Osteoblast (primary cell): ENCODE data around the gene OSBP2. TPM values are rescaled to one million over a fixed set of nuclear protein-coding genes. Genes with fewer than 3 reads are reported as not detected.

Experiments used
- DNase-seq: peaks from one replicate; pipeline ENCODE4 v3.0.0; 2011; ENCODE audit warnings: low spot score, mixed read lengths; ENCODE audit not compliant: insufficient read length; ENCODE audit errors: missing footprints
- H2AFZ ChIP-seq: 2 replicates; pipeline ENCODE4 v1.6.0; 2011; ENCODE audit warnings: mild to moderate bottlenecking, low read length
- H3K27ac ChIP-seq: 2 replicates; pipeline ENCODE4 v1.5.1; 2011; ENCODE audit warnings: mild to moderate bottlenecking, low read depth, low read length, moderate library complexity
- H3K27me3 ChIP-seq: 2 replicates; pipeline ENCODE4 v1.6.0; 2012; ENCODE audit warnings: mild to moderate bottlenecking, control low read depth, inconsistent platforms, low read length, moderate library complexity; ENCODE audit not compliant: insufficient read depth
- H3K36me3 ChIP-seq: 2 replicates; pipeline ENCODE4 v1.5.1; 2011; ENCODE audit warnings: mild to moderate bottlenecking, low read length, control low read depth, moderate library complexity; ENCODE audit not compliant: insufficient read depth
- H3K4me1 ChIP-seq: 2 replicates; pipeline ENCODE4 v1.5.1; 2011; ENCODE audit warnings: mild to moderate bottlenecking, low read length, control low read depth, moderate library complexity; ENCODE audit not compliant: insufficient read depth
- H3K4me2 ChIP-seq: 2 replicates; pipeline ENCODE4 v1.6.0; 2011; ENCODE audit warnings: mild to moderate bottlenecking, low read length; ENCODE audit not compliant: insufficient read depth
- H3K4me3 ChIP-seq: fragments of 200-600 bp; sonication (generic); 3 replicates; pipeline ENCODE4 v1.5.1; 2012; ENCODE audit warnings: mild to moderate bottlenecking, low read length, inconsistent platforms; ENCODE audit not compliant: insufficient read depth
- H3K79me2 ChIP-seq: 2 replicates; pipeline ENCODE4 v1.6.0; 2012; ENCODE audit warnings: mild to moderate bottlenecking, low read length, control low read depth, inconsistent platforms; ENCODE audit not compliant: insufficient read depth
- H3K9me3 ChIP-seq: 2 replicates; pipeline ENCODE4 v1.5.1; 2011; ENCODE audit warnings: low read depth, low read length, control low read depth
- H4K20me1 ChIP-seq: 2 replicates; pipeline ENCODE4 v1.6.0; 2012; ENCODE audit warnings: mild to moderate bottlenecking, low read length, control low read depth; ENCODE audit not compliant: insufficient read depth
- CTCF ChIP-seq: IDR thresholded peaks from 2 replicates; pipeline ENCODE4 v1.5.1; 2011; ENCODE audit warnings: mild to moderate bottlenecking, low read depth, low read length, moderate library complexity; ENCODE audit errors: extremely low read depth
- total RNA-seq: library from RNA; depleted of rRNA; stranded (reverse); fragments of >200 nt; gene quantifications from 2 replicates; pipeline ENCODE4 v1.2.3, GENCODE V29; 2012

Gene OSBP2
- total RNA-seq, result 4.3 and 6.8 TPM in 2 replicates

GRCh38 chr22:30694640-30695350 lies at the start of gene OSBP2:
Gene OSBP2 (plus strand): TSS chr22:30694874. CDS start chr22:30694910, 36 bp downstream.
- Histone ChIP-seq H4K20me1 (no peaks in the 10 kb centered on the region), H3K4me1 (peaks cover 11% of the 10 kb centered on the region), H3K9me3 (no peaks in the 10 kb centered on the region), H3K4me3 (peak within 1 kb of the TSS; percentile 79), H2AFZ (peak within 1 kb of the TSS; percentile 88), H3K36me3 (no peaks in the 10 kb centered on the region), H3K27me3 (no peaks in the 10 kb centered on the region), H3K4me2 (peak within 1 kb of the TSS; percentile 87), H3K27ac (no peak within 1 kb of the TSS), H3K79me2 (no peaks in the 10 kb centered on the region)
- peak; percentile 85 for DNase-seq
- TF ChIP-seq CTCF, result no peak

GRCh38 chr22:30646518-30647160 lies 48.0 kb upstream of the OSBP2 start:
- Histone ChIP-seq H4K20me1 (peaks cover 9% of the 10 kb centered on the region), H3K79me2 (peaks cover 41% of the 10 kb centered on the region), H3K27ac (no peak overlapping the region)

GRCh38 chr22:30647536-30647935 lies 47.1 kb upstream of the OSBP2 start:
- Histone ChIP-seq H3K9me3 (no peaks in the 10 kb centered on the region), H3K4me3 (no peak overlapping the region), H4K20me1 (peaks cover 9% of the 10 kb centered on the region), H3K36me3 (peaks cover 3% of the 10 kb centered on the region), H3K4me2 (no peak overlapping the region), H3K27me3 (no peaks in the 10 kb centered on the region), H2AFZ (no peak overlapping the region), H3K27ac (no peak overlapping the region), H3K4me1 (peaks cover 24% of the 10 kb centered on the region), H3K79me2 (peaks cover 35% of the 10 kb centered on the region)
- TF ChIP-seq CTCF, result no peak
- no peak for DNase-seq

More at GRCh38 chr22:30646518-30647160, 48.0 kb upstream of the OSBP2 start:
- H3K27me3 ChIP-seq, result no peaks in the 10 kb centered on the region
- H2AFZ ChIP-seq, result no peak overlapping the region
- H3K4me1 ChIP-seq, result peaks cover 24% of the 10 kb centered on the region
- H3K36me3 ChIP-seq, result peaks cover 3% of the 10 kb centered on the region
- no peaks in the 10 kb centered on the region for H3K9me3 ChIP-seq
- no peak overlapping the region for H3K4me2 ChIP-seq
- DNase-seq, result no peak
- no peak for TF ChIP-seq CTCF
- H3K4me3 ChIP-seq, result no peak overlapping the region

- H3K9me3 ChIP-seq, result no peaks in the 10 kb centered on the region
- H3K4me2 ChIP-seq, result peak overlapping the region; percentile 30
- H4K20me1 ChIP-seq, result peaks cover 3% of the 10 kb centered on the region
- no peak overlapping the region for H2AFZ ChIP-seq
- H3K27me3 ChIP-seq, result no peaks in the 10 kb centered on the region
- H3K4me1 ChIP-seq, result peaks cover 18% of the 10 kb centered on the region
- H3K36me3 ChIP-seq, result peaks cover 3% of the 10 kb centered on the region
- H3K4me3 ChIP-seq, result no peak overlapping the region
- peak overlapping the region; percentile 64 for H3K27ac ChIP-seq
- peaks cover 27% of the 10 kb centered on the region for H3K79me2 ChIP-seq
- no peak for TF ChIP-seq CTCF
- DNase-seq, result no peak
Measured at GRCh38 chr22:30648825-30649224, 45.8 kb upstream of the OSBP2 start.
